ENCODE results near the gene FAM149A.

GRCh38 chr4:186118582-186118981, 14.1 kb downstream of the FAM149A start:
- TF ChIP-seq EZH2 (optimal IDR thresholded peaks at IDR 0.05; ENCODE audit: low read depth, low read length) (no peak), EZH2phosphoT487 (IDR thresholded peaks at IDR 0.05; ENCODE audit: low read length) (no peak)
- TF ChIP-seq, protein P1, sequence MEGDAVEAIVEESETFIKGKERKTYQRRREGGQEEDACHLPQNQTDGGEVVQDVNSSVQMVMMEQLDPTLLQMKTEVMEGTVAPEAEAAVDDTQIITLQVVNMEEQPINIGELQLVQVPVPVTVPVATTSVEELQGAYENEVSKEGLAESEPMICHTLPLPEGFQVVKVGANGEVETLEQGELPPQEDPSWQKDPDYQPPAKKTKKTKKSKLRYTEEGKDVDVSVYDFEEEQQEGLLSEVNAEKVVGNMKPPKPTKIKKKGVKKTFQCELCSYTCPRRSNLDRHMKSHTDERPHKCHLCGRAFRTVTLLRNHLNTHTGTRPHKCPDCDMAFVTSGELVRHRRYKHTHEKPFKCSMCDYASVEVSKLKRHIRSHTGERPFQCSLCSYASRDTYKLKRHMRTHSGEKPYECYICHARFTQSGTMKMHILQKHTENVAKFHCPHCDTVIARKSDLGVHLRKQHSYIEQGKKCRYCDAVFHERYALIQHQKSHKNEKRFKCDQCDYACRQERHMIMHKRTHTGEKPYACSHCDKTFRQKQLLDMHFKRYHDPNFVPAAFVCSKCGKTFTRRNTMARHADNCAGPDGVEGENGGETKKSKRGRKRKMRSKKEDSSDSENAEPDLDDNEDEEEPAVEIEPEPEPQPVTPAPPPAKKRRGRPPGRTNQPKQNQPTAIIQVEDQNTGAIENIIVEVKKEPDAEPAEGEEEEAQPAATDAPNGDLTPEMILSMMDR (IDR thresholded peaks at IDR 0.05; ENCODE audit: low read length): no peak
